ENCODE data around the gene TESMIN. TPM values are rescaled to one million over a fixed set of nuclear protein-coding genes. Genes with fewer than 3 reads are reported as not detected.

Gene TESMIN, protein sequence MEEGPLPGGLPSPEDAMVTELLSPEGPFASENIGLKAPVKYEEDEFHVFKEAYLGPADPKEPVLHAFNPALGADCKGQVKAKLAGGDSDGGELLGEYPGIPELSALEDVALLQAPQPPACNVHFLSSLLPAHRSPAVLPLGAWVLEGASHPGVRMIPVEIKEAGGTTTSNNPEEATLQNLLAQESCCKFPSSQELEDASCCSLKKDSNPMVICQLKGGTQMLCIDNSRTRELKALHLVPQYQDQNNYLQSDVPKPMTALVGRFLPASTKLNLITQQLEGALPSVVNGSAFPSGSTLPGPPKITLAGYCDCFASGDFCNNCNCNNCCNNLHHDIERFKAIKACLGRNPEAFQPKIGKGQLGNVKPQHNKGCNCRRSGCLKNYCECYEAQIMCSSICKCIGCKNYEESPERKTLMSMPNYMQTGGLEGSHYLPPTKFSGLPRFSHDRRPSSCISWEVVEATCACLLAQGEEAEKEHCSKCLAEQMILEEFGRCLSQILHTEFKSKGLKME
- 1.6 TPM for total RNA-seq (2013)
- polyA plus RNA-seq (1 to 10 TPM; 1.9 to 2.6 (median 2.5) TPM), polyA minus RNA-seq (0.55 and 1.5 TPM in 2 replicates), total RNA-seq (0.29 to 3.5 (median 1.5) reads per million in 11 experiments)

DNA sequence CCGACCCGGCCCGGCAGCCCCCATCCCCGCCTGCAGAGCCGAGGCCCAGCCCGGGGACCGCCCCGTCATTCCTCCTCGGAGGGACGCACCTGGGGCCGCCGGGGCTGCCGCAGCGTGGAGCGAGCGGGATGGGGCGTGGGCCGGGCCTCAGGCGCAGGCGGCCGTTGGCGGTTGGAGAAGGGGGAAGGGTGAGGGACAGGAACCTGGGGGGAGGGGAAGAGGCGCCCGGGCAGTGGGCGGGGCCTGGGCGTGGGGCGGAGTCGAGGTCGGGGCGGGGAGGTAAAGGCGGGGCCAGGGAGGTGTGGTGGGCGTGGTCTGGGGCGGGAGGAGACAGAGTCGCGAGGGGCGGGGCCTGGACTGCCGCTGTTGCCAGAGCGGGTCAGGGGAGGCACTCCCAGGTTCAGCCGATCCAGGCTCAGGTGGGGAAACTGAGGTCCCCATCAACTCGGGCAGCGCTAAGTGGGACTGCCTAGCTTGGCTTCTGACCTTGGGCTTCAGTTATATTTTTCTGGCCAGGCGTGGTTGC, at the start of gene TESMIN:
Gene TESMIN, minus strand, starts transcription at position 190 of the 526 bp plus-strand sequence. CDS start 860 bp downstream, outside the sequence.
- Histone ChIP-seq H3K4me3 (replicated peaks in 1 of 3; ENCODE audit: low read depth in 2 of 3, low read length in 3 of 3) (peak within 1 kb of the TSS; percentile 13 to 76 (median 69)), H3K27ac (ENCODE audit: low read depth in 1 of 2, low read length in 2 of 2) (peak within 1 kb of the TSS in 1 of 2 donors; percentile 58), H3K4me2 (replicated peaks; ENCODE audit: extremely low read depth, low read length, poor library complexity, severe bottlenecking) (peak within 1 kb of the TSS; percentile 77), H2AFZ (ENCODE audit: insufficient read depth, low read depth, low read length, poor library complexity, severe bottlenecking) (peak within 1 kb of the TSS; percentile 74), H3K27me3 (ENCODE audit: control insufficient read depth in 2 of 2, insufficient read depth in 2 of 2, low read length in 2 of 2) (no peaks in the 10 kb centered on the region), H3K79me2 (ENCODE audit: insufficient read depth, low read length) (peaks cover 10% of the 10 kb centered on the region), H4K20me1 (ENCODE audit: insufficient read depth, low read length) (no peaks in the 10 kb centered on the region), H3K4me1 (ENCODE audit: control insufficient read depth in 1 of 2, insufficient read depth in 2 of 2, low read length in 2 of 2) (peaks cover 13 to 14% of the 10 kb centered on the region in 2 donors), H3K9me3 (replicated peaks in 1 of 2; ENCODE audit: control insufficient read depth in 1 of 2, insufficient read depth in 1 of 2, low read length in 2 of 2) (no peaks in the 10 kb centered on the region), H3K9ac (ENCODE audit: insufficient read depth, low read length, poor library complexity, severe bottlenecking) (peak within 1 kb of the TSS; percentile 21), H3K36me3 (replicated peaks in 1 of 2; ENCODE audit: control insufficient read depth in 1 of 2, insufficient read depth in 2 of 2, low read length in 2 of 2) (peaks cover 14 to 39% of the 10 kb centered on the region in 2 donors)
- intact Hi-C loops (cut with micrococcal nuclease) = no loop called here
- Mint-ChIP-seq H3K27ac (peak within 1 kb of the TSS in 3 of 7 donors; percentile 9 to 61 (median 40)), H3K9me3 (peaks cover 0 to 9% (median 6%) of the 10 kb centered on the region in 7 donors), H3K4me3 (peak within 1 kb of the TSS; percentile 71 to 72), H3K4me1 (peaks cover 24% of the 10 kb centered on the region), H3K36me3 (peaks cover 24 to 38% of the 10 kb centered on the region in 2 donors), H3K27me3 (ENCODE audit: low read depth in 3 of 3) (no peaks in the 10 kb centered on the region)
- peak; percentile 81 to 88 (median 87) for DNase-seq
- 3% methylated on average over 42 of the region's 42 CpGs for WGBS (ENCODE audit: insufficient coverage)
- TF ChIP-seq, protein P1, sequence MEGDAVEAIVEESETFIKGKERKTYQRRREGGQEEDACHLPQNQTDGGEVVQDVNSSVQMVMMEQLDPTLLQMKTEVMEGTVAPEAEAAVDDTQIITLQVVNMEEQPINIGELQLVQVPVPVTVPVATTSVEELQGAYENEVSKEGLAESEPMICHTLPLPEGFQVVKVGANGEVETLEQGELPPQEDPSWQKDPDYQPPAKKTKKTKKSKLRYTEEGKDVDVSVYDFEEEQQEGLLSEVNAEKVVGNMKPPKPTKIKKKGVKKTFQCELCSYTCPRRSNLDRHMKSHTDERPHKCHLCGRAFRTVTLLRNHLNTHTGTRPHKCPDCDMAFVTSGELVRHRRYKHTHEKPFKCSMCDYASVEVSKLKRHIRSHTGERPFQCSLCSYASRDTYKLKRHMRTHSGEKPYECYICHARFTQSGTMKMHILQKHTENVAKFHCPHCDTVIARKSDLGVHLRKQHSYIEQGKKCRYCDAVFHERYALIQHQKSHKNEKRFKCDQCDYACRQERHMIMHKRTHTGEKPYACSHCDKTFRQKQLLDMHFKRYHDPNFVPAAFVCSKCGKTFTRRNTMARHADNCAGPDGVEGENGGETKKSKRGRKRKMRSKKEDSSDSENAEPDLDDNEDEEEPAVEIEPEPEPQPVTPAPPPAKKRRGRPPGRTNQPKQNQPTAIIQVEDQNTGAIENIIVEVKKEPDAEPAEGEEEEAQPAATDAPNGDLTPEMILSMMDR (IDR thresholded peaks at IDR 0.05) = no peak

DNA sequence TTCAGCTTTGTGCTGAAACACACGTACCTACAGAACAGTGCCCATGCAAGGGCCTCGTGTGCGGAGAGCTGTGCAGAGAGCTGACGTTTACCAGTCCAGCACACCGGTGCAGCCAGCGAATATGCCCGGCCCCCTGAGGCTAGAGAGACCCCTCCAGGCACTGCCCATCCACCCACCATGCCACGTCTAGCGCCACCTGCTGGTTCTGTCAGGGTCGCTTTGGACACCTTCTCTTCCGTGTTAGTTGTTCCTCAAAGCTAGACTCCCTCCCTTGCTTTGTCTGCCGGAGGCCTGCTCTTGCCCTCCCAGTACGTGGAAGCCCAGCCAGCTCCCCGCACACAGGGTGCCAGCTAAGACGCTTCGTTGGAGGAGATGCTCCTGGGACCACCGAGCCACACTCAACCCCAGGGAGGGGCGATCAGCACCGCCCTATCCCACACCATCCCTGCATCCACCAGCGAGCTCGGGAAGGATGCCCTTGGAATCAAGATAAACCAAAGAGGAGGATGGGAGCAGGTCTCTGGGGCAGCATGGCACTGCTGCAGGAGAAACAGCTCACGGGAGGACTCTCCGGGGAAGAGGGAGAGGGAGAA, 47.0 kb upstream of the TESMIN start:
- H3K36me3 ChIP-seq (replicated peaks in 1 of 2; ENCODE audit: control insufficient read depth in 1 of 2, insufficient read depth in 2 of 2, low read length in 2 of 2) = peaks cover 85 to 98% of the 10 kb centered on the region in 2 donors
- no peaks in the 10 kb centered on the region for H3K27me3 Mint-ChIP-seq (ENCODE audit: low read depth in 3 of 3)
- peaks cover 82 to 99% of the 10 kb centered on the region in 2 donors for H3K36me3 Mint-ChIP-seq
- peak overlapping the region in 3 of 7 donors; percentile 27 to 80 (median 46) for H3K27ac Mint-ChIP-seq
- H3K4me1 ChIP-seq (ENCODE audit: control insufficient read depth in 1 of 2, insufficient read depth in 2 of 2, low read length in 2 of 2) = no peaks in the 10 kb centered on the region
- no peaks in the 10 kb centered on the region for H3K9me3 ChIP-seq (replicated peaks in 1 of 2; ENCODE audit: control insufficient read depth in 1 of 2, insufficient read depth in 1 of 2, low read length in 2 of 2)
- H3K4me1 Mint-ChIP-seq = no peaks in the 10 kb centered on the region
- no peaks in the 10 kb centered on the region for H3K79me2 ChIP-seq (ENCODE audit: insufficient read depth, low read length)
- no peak overlapping the region for H3K9ac ChIP-seq (ENCODE audit: insufficient read depth, low read length, poor library complexity, severe bottlenecking)
- no peak overlapping the region for H3K27ac ChIP-seq (ENCODE audit: low read depth in 1 of 2, low read length in 2 of 2)
- H4K20me1 ChIP-seq (ENCODE audit: insufficient read depth, low read length) = peaks cover 7% of the 10 kb centered on the region
- H3K4me2 ChIP-seq (replicated peaks; ENCODE audit: extremely low read depth, low read length, poor library complexity, severe bottlenecking) = no peak overlapping the region
- 81% methylated on average over 18 of the region's 23 CpGs for WGBS (ENCODE audit: insufficient coverage)
- H3K4me3 ChIP-seq (replicated peaks in 1 of 3; ENCODE audit: low read depth in 2 of 3, low read length in 3 of 3) = no peak overlapping the region
- H3K9me3 Mint-ChIP-seq = no peaks in the 10 kb centered on the region
- peak; percentile 5 to 24 (median 17) for DNase-seq
- no peaks in the 10 kb centered on the region for H3K27me3 ChIP-seq (ENCODE audit: control insufficient read depth in 2 of 2, insufficient read depth in 2 of 2, low read length in 2 of 2)
- intact Hi-C loops (cut with micrococcal nuclease) = loop anchor here in 1 of 2 donors (10.0 kb wide), 2 partner anchors 184 to 214 kb away; no protein-coding TSS in a partner anchor
- no peak overlapping the region for H2AFZ ChIP-seq (ENCODE audit: insufficient read depth, low read depth, low read length, poor library complexity, severe bottlenecking)
- H3K4me3 Mint-ChIP-seq = no peak overlapping the region
- TF ChIP-seq, protein P1 (IDR thresholded peaks at IDR 0.05) = peak; percentile 77

Data from CD14-positive monocyte (primary cell).